CD4-positive, alpha-beta T cell treated with Interleukin-17A for 4 hours (primary cell): ENCODE data around the gene ACTR8.
A peak's percentile ranks its signal among the peaks of the same experiment; 100 is the strongest.
"Not testable (repeated sequence)": the region's sequence is repeated elsewhere in the genome, so short reads cannot be mapped to it uniquely, and the experiment has no call there.

Experiments used
- DNase-seq: peaks from one replicate; pipeline ENCODE4 v3.0.0-alpha.2; 2020; ENCODE audit warnings: mixed read lengths

ACTR8 gene

GRCh38 chr3:53881691-53882593 lies at the start of gene ACTR8:
ACTR8 (minus strand) TSS chr3:53882152; CDS start chr3:53882101, 51 bp downstream.
- DNase-seq: peak; percentile 90

- not testable (repeated sequence) for DNase-seq
These were observed 45.4 kb upstream of the ACTR8 start for GRCh38 chr3:53927208-53927872.

- DNase-seq: no peak
These were observed 39.3 kb upstream of the ACTR8 start for GRCh38 chr3:53921296-53921695.

GRCh38 chr3:53919741-53920140 lies 37.8 kb upstream of the ACTR8 start:
- no peak for DNase-seq

GRCh38 chr3:53913401-53913800 lies 31.4 kb upstream of the ACTR8 start:
- no peak for DNase-seq

- DNase-seq: no peak
These were observed 20.8 kb upstream of the ACTR8 start for GRCh38 chr3:53902711-53903110.

GRCh38 chr3:53902067-53902466 lies 20.1 kb upstream of the ACTR8 start:
- no peak for DNase-seq

GRCh38 chr3:53900666-53901331 lies 18.8 kb upstream of the ACTR8 start:
- DNase-seq: no peak

GRCh38 chr3:53899750-53900149 lies 17.8 kb upstream of the ACTR8 start:
- DNase-seq: no peak

- no peak for DNase-seq
These were observed 10.3 kb upstream of the ACTR8 start for GRCh38 chr3:53892286-53892637.

GRCh38 chr3:53891497-53892285 lies 9.7 kb upstream of the ACTR8 start, which contains the start of gene SELENOK:
SELENOK (minus strand) TSS chr3:53891859.
- peak; percentile 96 for DNase-seq

- peak; percentile 57 for DNase-seq
These were observed 8.9 kb upstream of the ACTR8 start for GRCh38 chr3:53890726-53891475.

GRCh38 chr3:53888232-53888631 lies 6.3 kb upstream of the ACTR8 start:
- no peak for DNase-seq

- no peak for DNase-seq
These were observed 5.5 kb upstream of the ACTR8 start for GRCh38 chr3:53887446-53887845.

- DNase-seq: no peak
These were observed 3.3 kb upstream of the ACTR8 start for GRCh38 chr3:53885239-53885638.

GRCh38 chr3:53884623-53885022 lies 2.7 kb upstream of the ACTR8 start:
- no peak for DNase-seq

GRCh38 chr3:53883008-53883407 lies 1.1 kb upstream of the ACTR8 start:
- no peak for DNase-seq

GRCh38 chr3:53880396-53881345 lies 1.3 kb downstream of the ACTR8 start:
- no peak for DNase-seq

GRCh38 chr3:53865732-53866499 lies 16.0 kb downstream of the ACTR8 start:
- DNase-seq: no peak

- no peak for DNase-seq
These were observed 18.8 kb downstream of the ACTR8 start for GRCh38 chr3:53863145-53863544.
